AML-193 (cell line): ENCODE data around the gene KDM6B.
A peak's percentile ranks its signal among the peaks of the same experiment; 100 is the strongest.
"Not testable (repeated sequence)": the region's sequence is repeated elsewhere in the genome, so short reads cannot be mapped to it uniquely, and the experiment has no call there.

ENCODE experiments used
- DNase-seq, 2 experiments: peaks; one replicate each; lab custom pipeline; 2025; lab: John Stamatoyannopoulos, UW

The KDM6B gene

GRCh38 chr17:7852262-7852670 is 18.2 kb downstream of the KDM6B start:
- DNase-seq = no peak

- DNase-seq = no peak
Measured at GRCh38 chr17:7852919-7853690, 19.1 kb downstream of the KDM6B start.

GRCh38 chr17:7853691-7854038 is 19.6 kb downstream of the KDM6B start:
- no peak for DNase-seq

DNA sequence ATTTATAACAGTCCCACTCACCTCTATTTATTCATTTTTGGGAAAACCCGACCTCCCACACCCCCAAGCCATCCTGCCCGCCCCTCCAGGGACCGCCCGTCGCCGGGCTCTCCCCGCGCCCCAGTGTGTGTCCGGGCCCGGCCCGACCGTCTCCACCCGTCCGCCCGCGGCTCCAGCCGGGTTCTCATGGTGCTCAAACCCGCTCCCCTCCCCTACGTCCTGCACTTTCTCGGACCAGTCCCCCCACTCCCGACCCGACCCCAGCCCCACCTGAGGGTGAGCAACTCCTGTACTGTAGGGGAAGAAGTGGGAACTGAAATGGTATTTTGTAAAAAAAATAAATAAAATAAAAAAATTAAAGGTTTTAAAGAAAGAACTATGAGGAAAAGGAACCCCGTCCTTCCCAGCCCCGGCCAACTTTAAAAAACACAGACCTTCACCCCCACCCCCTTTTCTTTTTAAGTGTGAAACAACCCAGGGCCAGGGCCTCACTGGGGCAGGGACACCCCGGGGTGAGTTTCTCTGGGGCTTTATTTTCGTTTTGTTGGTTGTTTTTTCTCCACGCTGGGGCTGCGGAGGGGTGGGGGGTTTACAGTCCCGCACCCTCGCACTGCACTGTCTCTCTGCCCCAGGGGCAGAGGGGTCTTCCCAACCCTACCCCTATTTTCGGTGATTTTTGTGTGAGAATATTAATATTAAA is 20.2 kb downstream of the KDM6B start:
- no peak for DNase-seq

DNA sequence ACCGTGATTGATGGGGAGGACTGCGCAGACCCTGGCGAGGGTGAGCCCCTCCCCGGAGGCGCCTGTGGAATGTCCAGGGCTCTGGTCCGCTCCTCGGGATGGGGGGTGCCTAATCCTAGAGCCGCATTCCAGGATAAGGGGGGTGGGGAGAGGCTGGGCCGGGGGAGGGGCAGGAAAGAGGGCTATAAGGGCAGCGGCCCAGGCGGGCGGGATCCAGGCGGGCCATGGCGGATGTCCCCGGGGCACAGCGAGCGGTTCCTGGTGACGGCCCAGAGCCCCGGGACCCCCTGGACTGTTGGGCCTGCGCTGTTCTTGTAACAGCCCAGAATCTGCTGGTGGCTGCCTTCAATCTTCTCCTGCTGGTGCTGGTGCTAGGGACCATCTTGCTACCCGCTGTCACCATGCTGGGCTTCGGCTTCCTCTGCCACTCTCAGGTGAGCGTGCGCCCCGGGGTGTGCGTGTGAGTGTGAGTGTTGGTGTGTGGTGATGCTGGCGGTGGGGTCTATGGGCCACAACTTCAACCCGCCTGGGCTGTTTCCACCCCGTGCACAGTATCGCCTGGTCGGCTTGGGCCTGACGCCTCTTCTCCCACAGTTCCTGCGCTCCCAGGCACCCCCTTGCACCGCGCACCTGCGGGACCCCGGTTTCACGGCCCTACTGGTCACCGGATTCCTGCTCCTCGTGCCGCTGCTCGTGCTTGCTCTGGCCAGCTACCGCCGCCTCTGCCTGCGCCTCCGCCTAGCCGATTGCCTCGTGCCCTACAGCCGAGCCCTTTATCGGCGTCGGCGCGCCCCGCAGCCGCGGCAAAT is 21.0 kb downstream of the KDM6B start, which contains the start of gene TMEM88:
TMEM88 (plus strand) TSS at position 216 of the 809 bp plus-strand sequence; CDS start at position 225, 9 bp downstream.
- no peak for DNase-seq

- DNase-seq = no peak
Measured at GRCh38 chr17:7855660-7856010, 21.6 kb downstream of the KDM6B start.

GRCh38 chr17:7856011-7856810 is 22.2 kb downstream of the KDM6B start:
- no peak for DNase-seq

DNA sequence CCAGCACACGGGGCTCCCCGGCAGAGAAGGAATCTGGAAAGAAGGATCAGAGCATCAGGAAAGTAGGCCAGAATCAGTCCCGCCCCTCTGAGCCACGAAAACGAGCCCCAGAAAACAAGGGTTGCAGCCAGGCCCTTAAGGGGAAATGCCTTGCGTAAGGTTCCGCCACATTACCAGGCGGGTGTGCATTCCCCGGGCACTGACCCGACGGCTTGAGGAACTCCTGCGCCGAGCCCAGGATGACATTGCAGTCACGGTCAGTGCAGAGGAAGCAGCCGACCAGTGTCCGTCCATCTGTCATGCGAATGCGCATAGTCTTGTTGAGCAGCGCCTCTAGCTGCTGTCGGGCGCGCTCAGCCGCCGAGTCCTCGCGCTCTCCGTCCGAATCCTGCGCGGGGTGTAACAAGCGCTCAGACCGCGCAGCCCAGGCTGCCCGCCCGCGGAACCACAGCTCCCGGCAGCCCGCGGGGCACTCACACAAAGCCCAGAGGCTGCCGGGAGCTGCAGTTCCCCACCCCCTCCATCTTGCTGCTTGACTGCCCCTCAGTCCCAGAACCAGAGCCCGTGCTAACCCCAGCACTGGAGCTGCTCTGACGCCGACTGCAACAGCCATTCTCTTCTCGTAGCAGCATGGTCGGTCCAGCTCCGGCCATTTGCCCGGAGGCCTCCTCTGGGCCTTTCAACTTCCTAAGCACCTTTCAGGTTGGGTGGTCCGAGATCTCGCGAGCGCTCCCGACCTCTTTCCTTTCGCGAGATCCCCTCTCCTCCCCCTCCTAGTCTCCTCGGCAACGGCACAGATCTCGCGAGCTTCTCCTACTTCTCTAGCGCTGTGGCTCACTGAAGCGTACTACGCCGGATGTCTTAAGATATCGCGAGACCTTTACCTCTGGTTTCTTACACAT is 23.0 kb downstream of the KDM6B start, which contains the start of gene NAA38:
NAA38 (minus strand) TSS at position 749 of the 902 bp plus-strand sequence; CDS start at position 653, 96 bp downstream.
- DNase-seq = peak; percentile 78 to 88

GRCh38 chr17:7857713-7858521 is 23.9 kb downstream of the KDM6B start, which contains the start of gene CYB5D1:
Gene CYB5D1, plus strand, starts transcription at chr17:7858003. Its CDS starts 132 bp downstream, at chr17:7858135.
- DNase-seq = peak; percentile 70 to 77

DNA sequence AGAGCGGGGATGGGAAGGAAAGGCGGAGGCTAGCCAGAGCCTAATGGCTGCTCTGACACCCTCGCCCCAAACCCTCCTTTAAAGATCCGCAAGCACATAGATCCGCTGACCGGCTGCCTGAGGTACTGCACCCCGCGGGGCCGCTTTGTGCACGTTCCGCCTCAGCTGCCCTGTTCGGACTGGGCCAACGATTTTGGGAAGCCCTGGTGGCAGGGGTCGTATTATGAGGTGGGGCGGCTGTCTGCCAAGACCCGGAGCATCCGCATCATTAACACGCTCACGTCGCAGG is 24.4 kb downstream of the KDM6B start:
- DNase-seq = peak; percentile 27 to 41

- DNase-seq = no peak
Measured at GRCh38 chr17:7859028-7859427, 25.0 kb downstream of the KDM6B start.

- no peak for DNase-seq
Measured at GRCh38 chr17:7862692-7863437, 28.8 kb downstream of the KDM6B start.

GRCh38 chr17:7864384-7864783 is 30.4 kb downstream of the KDM6B start:
- not testable (repeated sequence) for DNase-seq

GRCh38 chr17:7864995-7865650 is 31.1 kb downstream of the KDM6B start:
- DNase-seq = no peak

DNA sequence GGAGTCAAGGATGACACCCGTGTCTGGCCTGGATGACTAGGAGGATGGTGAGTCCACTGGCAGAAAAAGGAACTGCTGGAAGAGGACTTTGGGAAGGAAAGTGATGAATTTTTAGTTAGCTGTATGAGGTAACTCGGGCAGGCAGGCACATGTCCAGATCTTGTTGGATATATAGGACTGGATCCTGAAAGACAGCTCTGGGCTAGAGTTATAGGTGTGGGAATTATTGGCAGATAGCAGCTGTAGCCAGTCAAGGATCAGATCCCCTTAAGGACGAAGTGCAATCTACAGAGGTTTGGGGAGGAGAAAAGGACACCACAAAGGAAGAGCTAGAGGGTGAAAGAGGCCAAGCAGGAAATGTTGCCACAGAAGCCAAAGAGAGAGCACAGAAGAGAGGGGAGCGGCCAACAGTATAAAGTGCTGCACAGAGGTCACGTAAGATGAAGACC is 33.9 kb downstream of the KDM6B start:
- DNase-seq = peak; percentile 41 to 51

GRCh38 chr17:7873051-7873450 is 39.0 kb downstream of the KDM6B start:
- no peak for DNase-seq

DNA sequence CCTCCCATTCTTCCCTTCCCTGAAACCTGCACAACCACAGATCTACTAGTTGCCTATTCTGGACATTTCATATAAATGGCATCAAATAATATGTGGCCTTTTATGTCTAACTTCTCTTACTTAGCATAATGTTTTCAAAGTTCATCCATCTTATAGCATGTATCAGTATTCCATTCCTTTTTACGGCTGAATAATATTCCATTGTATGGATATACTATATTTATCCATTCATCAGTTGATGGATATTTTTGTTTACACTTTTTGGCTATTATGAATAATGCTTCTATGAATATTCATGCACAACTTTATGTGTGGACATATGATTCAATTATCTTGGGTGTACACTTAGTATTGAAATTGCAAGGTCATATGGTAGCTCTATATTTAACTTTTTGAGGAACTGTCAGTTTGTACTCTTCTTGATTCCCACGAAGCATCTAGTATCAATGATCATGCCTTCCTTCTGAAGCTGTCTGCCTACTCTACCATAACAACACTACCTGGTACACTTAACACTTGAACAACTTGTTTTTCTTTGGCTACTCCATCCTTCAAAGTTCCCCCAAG is 41.9 kb downstream of the KDM6B start:
- DNase-seq = no peak

DNA sequence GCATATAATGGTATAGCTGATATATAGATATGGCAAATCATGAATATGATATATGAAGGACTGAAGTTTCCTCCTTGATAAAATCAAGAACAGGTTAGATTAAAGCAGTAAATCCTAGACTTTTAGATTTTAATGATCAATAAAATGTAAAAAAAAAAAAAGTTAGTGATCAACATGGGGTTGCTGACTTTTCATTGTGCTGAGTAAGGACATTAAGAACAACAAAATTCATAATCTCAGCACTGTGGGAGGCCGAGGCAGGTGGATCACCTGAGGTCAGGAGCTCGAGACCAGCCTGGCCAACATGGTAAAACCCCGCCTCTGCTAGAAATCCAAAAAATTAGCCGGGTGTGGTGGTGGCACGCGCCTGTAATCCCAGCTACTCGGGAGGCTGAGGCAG is 44.2 kb downstream of the KDM6B start:
- no peak for DNase-seq
